Measurements from ENCODE around the gene PGAP2. TPM values are rescaled to one million over a fixed set of nuclear protein-coding genes. Genes with fewer than 3 reads are reported as not detected.

The PGAP2 gene
- total and polyA plus RNA-seq, 4 experiments from 2014 or later = 16.2 to 20.7 (median 18.5) TPM

DNA sequence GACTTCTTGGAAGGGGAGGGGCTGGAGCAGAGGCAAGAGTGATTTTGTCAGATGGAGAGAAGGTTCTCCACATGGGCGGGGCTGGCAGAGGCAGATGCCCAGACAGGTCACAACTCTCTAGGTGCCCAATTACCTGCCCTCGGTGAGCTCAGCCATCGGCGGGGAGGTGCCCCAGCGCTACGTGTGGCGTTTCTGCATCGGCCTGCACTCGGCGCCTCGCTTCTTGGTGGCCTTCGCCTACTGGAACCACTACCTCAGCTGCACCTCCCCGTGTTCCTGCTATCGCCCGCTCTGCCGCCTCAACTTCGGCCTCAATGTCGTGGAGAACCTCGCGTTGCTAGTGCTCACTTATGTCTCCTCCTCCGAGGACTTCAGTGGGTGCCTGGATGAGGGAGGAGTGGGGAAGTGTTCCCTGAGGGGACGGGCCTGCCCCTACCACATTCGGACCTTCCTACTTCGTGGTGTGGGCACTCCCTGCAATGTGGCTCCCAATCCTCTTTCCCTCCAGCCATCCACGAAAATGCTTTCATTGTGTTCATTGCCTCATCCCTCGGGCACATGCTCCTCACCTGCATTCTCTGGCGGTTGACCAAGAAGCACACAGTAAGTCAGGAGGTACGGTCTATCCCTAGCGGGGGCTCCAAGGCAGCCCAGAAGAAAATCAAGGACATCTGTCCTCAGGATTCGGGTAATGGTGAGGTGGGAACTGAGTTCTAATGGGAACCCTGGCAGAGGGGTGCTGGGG, 15.6 kb downstream of the PGAP2 start:
- Mint-ChIP-seq H3K9me3 (no peaks in the 10 kb centered on the region), H3K27me3 (no peaks in the 10 kb centered on the region), H3K4me3 (peak overlapping the region in 1 of 8 donors; percentile 21), H3K4me1 (peaks cover 18 to 41% (median 32%) of the 10 kb centered on the region in 4 donors), H3K36me3 (peaks cover 19 to 36% of the 10 kb centered on the region in 2 donors), H3K27ac (peak overlapping the region in 6 of 7 donors; percentile 35 to 94 (median 87))
- CTCF ChIA-PET (ENCODE audit: partially characterized antibody) = interaction anchor here (1.0 to 5.9 kb wide), 10 partner anchors 8 to 249 kb away, joined by 3 to 151 read pairs (median 12); partner anchors contain the start of genes PGAP2, RHOG and STIM1
- Histone ChIP-seq H3K4me1 (ENCODE audit: insufficient read depth, low read length) (peaks cover 19% of the 10 kb centered on the region), H3K4me3 (ENCODE audit: low read length in 2 of 2) (no peak overlapping the region), H3K27me3 (ENCODE audit: insufficient read depth, low read length) (no peaks in the 10 kb centered on the region), H3K36me3 (ENCODE audit: insufficient read depth, low read length) (peaks cover 34% of the 10 kb centered on the region), H3K27ac (ENCODE audit: low read depth, low read length) (no peak overlapping the region), H3K9me3 (ENCODE audit: control insufficient read depth in 1 of 2, low read length in 2 of 2) (no peaks in the 10 kb centered on the region)
- intact Hi-C loops (cut with micrococcal nuclease) = loop anchor here (1.0 kb wide), 3 partner anchors 17 to 248 kb away; partner anchors contain the start of gene NUP98
- DNase-seq = no peak
- POLR2A ChIA-PET (ENCODE audit: partially characterized antibody) = interaction anchor here (1.0 to 12.0 kb wide), 6 partner anchors 13 to 248 kb away, joined by 3 to 221 read pairs (median 7); partner anchors contain the start of genes NUP98, PGAP2 and RHOG

DNA sequence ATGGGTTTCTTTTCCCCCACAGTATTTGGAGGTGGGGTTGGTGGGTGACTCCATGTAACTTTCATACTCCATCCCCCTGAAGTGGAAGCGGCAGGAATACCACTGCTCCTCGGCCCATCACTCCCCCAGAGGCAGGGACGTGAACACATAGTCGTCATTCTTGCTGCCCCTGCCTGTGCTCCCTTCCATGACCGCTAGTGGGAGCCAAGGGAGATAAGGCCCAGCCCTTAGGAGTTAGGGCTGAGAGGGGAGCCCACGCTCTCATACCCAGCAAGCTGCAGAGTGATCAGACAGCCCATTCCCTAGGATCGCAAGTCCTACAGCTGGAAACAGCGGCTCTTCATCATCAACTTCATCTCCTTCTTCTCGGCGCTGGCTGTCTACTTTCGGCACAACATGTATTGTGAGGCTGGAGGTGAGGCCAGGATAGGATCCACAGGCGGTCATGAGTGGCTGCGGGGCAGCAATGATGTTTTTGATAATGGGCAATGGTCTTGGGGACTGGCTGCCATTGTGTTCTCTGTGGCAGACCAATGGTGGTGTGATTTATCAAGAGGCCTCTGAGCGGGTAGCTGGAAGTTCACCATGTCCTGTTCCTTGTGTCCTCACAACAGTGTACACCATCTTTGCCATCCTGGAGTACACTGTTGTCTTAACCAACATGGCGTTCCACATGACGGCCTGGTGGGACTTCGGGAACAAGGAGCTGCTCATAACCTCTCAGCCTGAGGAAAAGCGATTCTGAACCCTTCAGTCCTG, 16.5 kb downstream of the PGAP2 start:
- POLR2A ChIA-PET (ENCODE audit: partially characterized antibody) = interaction anchor here (1.1 to 12.0 kb wide), 8 partner anchors 12 to 249 kb away, joined by 3 to 221 read pairs (median 6); partner anchors contain the start of genes PGAP2, RHOG and STIM1
- H3K36me3 Mint-ChIP-seq = peaks cover 19 to 42% of the 10 kb centered on the region in 2 donors

DNA sequence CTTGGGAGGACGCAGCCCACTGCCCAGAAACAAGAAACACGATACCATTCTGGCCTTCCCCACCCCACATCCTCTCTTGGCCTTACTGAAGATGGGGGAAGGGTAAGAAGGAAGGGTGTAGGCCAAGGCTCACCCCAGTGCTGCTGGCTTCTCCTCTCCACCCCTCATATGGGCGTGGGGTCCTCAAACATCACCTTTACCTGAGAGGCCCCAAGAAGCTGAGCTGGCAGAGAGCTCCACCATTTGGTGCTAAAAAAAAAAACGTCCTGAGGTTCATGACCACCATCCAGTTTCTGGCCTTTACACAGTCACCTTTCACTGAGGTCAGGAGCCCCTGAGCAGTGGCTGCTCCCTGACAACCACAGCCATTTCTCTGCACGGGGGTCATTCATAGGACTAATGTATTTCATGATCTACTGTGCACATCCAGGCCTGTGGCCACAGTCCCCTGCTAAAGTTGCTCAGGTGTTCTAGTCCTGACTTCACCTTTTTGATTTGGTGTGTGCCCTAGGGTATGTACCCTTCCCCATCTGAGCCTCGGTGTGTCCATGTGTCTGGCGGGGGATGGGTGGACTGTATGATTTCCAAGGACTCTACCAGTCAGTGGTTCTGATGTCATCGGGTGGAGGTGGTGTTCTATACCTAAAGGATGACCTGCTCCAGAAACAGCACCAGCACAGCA, 17.3 kb downstream of the PGAP2 start:
- Histone ChIP-seq H3K27me3 (ENCODE audit: insufficient read depth, low read length) (no peaks in the 10 kb centered on the region), H3K4me3 (ENCODE audit: low read length in 2 of 2) (no peak overlapping the region), H3K4me1 (ENCODE audit: insufficient read depth, low read length) (peaks cover 26% of the 10 kb centered on the region), H3K27ac (ENCODE audit: low read depth, low read length) (peak overlapping the region; percentile 22), H3K9me3 (ENCODE audit: control insufficient read depth in 1 of 2, low read length in 2 of 2) (no peaks in the 10 kb centered on the region), H3K36me3 (ENCODE audit: insufficient read depth, low read length) (peaks cover 43% of the 10 kb centered on the region)
- Mint-ChIP-seq H3K9me3 (no peaks in the 10 kb centered on the region), H3K27me3 (no peaks in the 10 kb centered on the region), H3K4me1 (peaks cover 25 to 52% (median 36%) of the 10 kb centered on the region in 4 donors), H3K4me3 (no peak overlapping the region), H3K36me3 (peaks cover 23 to 49% of the 10 kb centered on the region in 2 donors), H3K27ac (peak overlapping the region; percentile 72 to 94 (median 89))
- ChIA-PET POLR2A (ENCODE audit: partially characterized antibody) (interaction anchor here (1.1 to 12.0 kb wide), 8 partner anchors 12 to 248 kb away, joined by 3 to 221 read pairs (median 6); partner anchors contain the start of genes PGAP2, RHOG and STIM1), CTCF (ENCODE audit: partially characterized antibody) (interaction anchor here (0.9 to 5.9 kb wide), 11 partner anchors 8 to 248 kb away, joined by 3 to 151 read pairs (median 9); partner anchors contain the start of genes PGAP2, RHOG and STIM1)
- intact Hi-C loops (cut with micrococcal nuclease) = no loop called here
- DNase-seq = no peak

More for the DNA sequence above, 16.5 kb downstream of the PGAP2 start:
- Mint-ChIP-seq H3K9me3 (no peaks in the 10 kb centered on the region), H3K27ac (peak overlapping the region; percentile 79 to 94 (median 89)), H3K27me3 (no peaks in the 10 kb centered on the region), H3K4me3 (peak overlapping the region in 4 of 8 donors; percentile 13 to 50 (median 34)), H3K4me1 (peaks cover 20 to 47% (median 32%) of the 10 kb centered on the region in 4 donors)
- CTCF ChIA-PET (ENCODE audit: partially characterized antibody) = interaction anchor here (0.9 to 5.9 kb wide), 10 partner anchors 8 to 248 kb away, joined by 3 to 151 read pairs (median 10); partner anchors contain the start of genes PGAP2, RHOG and STIM1
- intact Hi-C loops (cut with micrococcal nuclease) = loop anchor here (1.0 kb wide), 3 partner anchors 16 to 247 kb away; partner anchors contain the start of gene NUP98
- peak; percentile 75 to 85 (median 78) for DNase-seq
- H3K4me3 ChIP-seq (ENCODE audit: low read length in 2 of 2) = no peak overlapping the region
- H3K36me3 ChIP-seq (ENCODE audit: insufficient read depth, low read length) = peaks cover 36% of the 10 kb centered on the region
- peak overlapping the region; percentile 22 for H3K27ac ChIP-seq (ENCODE audit: low read depth, low read length)
- no peaks in the 10 kb centered on the region for H3K9me3 ChIP-seq (ENCODE audit: control insufficient read depth in 1 of 2, low read length in 2 of 2)
- H3K27me3 ChIP-seq (ENCODE audit: insufficient read depth, low read length) = no peaks in the 10 kb centered on the region
- H3K4me1 ChIP-seq (ENCODE audit: insufficient read depth, low read length) = peaks cover 20% of the 10 kb centered on the region

GRCh38 chr11:3826721-3827120, 18.4 kb downstream of the PGAP2 start:
- Mint-ChIP-seq H3K4me3 (no peak overlapping the region), H3K4me1 (peaks cover 35 to 63% (median 47%) of the 10 kb centered on the region in 4 donors), H3K9me3 (no peaks in the 10 kb centered on the region), H3K27me3 (no peaks in the 10 kb centered on the region), H3K36me3 (peaks cover 33 to 60% of the 10 kb centered on the region in 2 donors), H3K27ac (peak overlapping the region; percentile 59 to 94 (median 82))
- ChIA-PET CTCF (ENCODE audit: partially characterized antibody) (interaction anchor here (1.4 to 5.9 kb wide), 4 partner anchors 9 to 246 kb away, joined by 3 to 151 read pairs (median 19); partner anchors contain the start of gene RHOG), POLR2A (ENCODE audit: partially characterized antibody) (interaction anchor here (2.8 to 12.0 kb wide), 2 partner anchors 11 to 28 kb away, joined by 15 to 221 read pairs; partner anchors contain the start of genes RHOG and STIM1)
- no peaks in the 10 kb centered on the region for H3K27me3 ChIP-seq (ENCODE audit: insufficient read depth, low read length)
- H3K36me3 ChIP-seq (ENCODE audit: insufficient read depth, low read length) = peaks cover 53% of the 10 kb centered on the region
- H3K27ac ChIP-seq (ENCODE audit: low read depth, low read length) = peak overlapping the region; percentile 22
- intact Hi-C loops (cut with micrococcal nuclease) = no loop called here
- H3K4me3 ChIP-seq (ENCODE audit: low read length in 2 of 2) = no peak overlapping the region
- H3K4me1 ChIP-seq (ENCODE audit: insufficient read depth, low read length) = peaks cover 37% of the 10 kb centered on the region
- no peak for DNase-seq
- no peaks in the 10 kb centered on the region for H3K9me3 ChIP-seq (ENCODE audit: control insufficient read depth in 1 of 2, low read length in 2 of 2)

DNA sequence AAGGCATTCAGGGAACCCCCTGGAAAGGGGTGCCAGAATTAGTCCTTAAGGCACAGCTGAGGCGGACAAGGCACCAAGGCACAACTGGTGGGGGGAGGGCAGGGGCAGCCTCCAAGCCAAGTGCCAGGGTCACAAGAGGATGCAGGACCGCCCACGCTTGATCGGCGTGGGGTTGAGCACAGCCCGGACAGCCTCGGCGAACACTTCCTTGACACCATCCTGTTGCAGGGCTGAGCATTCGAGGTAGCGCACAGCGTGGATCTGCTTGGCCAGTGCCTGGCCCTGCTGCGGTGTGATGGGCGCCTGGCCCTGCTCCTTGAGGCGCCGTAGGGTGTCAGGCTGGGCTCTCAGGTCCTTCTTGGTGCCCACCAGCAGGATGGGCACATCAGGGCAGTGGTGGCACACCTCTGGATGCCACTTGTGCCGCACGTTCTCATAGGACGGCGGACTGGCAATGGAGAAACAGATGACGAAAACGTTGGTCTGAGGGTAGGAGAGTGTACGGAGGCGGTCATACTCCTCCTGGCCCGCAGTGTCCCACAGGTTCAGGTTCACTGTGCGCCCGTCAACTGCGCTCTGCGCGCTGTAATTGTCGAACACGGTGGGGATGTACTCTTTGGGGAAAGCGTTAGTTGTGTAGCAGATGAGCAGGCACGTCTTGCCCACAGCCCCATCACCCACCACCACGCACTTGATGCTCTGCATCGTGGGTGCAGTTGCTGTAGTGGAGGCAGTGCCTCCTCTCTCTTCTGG, 19.2 kb downstream of the PGAP2 start:
- Histone ChIP-seq H3K27ac (ENCODE audit: low read depth, low read length) (no peak overlapping the region), H3K4me3 (ENCODE audit: low read length in 2 of 2) (no peak overlapping the region), H3K9me3 (ENCODE audit: control insufficient read depth in 1 of 2, low read length in 2 of 2) (no peaks in the 10 kb centered on the region), H3K4me1 (ENCODE audit: insufficient read depth, low read length) (peaks cover 46% of the 10 kb centered on the region), H3K27me3 (ENCODE audit: insufficient read depth, low read length) (no peaks in the 10 kb centered on the region), H3K36me3 (ENCODE audit: insufficient read depth, low read length) (peaks cover 55% of the 10 kb centered on the region)
- intact Hi-C loops (cut with micrococcal nuclease) = no loop called here
- no peak for DNase-seq
- POLR2A ChIA-PET (ENCODE audit: partially characterized antibody) = interaction anchor here (1.2 to 12.0 kb wide), 3 partner anchors 10 to 17 kb away, joined by 4 to 221 read pairs (median 66); partner anchors contain the start of gene RHOG
- peak overlapping the region in 4 of 7 donors; percentile 42 to 89 (median 61) for H3K27ac Mint-ChIP-seq
- peaks cover 36 to 68% of the 10 kb centered on the region in 2 donors for H3K36me3 Mint-ChIP-seq
- H3K27me3 Mint-ChIP-seq = no peaks in the 10 kb centered on the region
- H3K9me3 Mint-ChIP-seq = no peaks in the 10 kb centered on the region
- H3K4me1 Mint-ChIP-seq = peaks cover 44 to 72% (median 55%) of the 10 kb centered on the region in 4 donors
- H3K4me3 Mint-ChIP-seq = no peak overlapping the region
- CTCF ChIA-PET (ENCODE audit: partially characterized antibody) = interaction anchor here (1.1 to 6.4 kb wide), 6 partner anchors 10 to 245 kb away, joined by 3 to 151 read pairs (median 19); partner anchors contain the start of gene RHOG

All from CD4-positive, alpha-beta memory T cell (primary cell).